Measurements from ENCODE around the gene MTCH1.

MTCH1 gene

DNA sequence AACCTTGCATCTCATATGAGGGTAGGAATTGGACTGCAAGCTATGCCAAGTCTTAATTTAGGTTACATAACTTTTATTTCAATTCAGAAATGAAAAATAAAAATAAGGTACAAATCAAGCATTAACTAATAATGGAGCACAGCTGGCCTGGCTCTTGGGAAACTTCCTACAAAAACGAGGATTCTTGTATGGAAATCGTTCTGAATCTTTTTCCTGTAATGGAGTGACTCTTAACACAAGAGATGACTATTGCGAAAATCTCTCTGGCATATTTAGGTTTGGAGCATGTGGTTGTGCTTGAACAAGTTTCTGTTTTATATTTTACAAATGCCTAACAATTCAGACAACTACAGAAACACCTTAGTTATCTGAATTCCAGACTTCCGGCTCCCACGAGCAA, 65.5 kb downstream of the MTCH1 start:
- no peak for DNase-seq

GRCh38 chr6:36920049-36920448, 65.9 kb downstream of the MTCH1 start:
- DNase-seq: no peak
